Activated T-cell treated with anti-CD3 and anti-CD28 coated beads for 1 hour (primary cell): ENCODE measurements around the gene F2RL3.
"Not testable (repeated sequence)": the region's sequence is repeated elsewhere in the genome, so short reads cannot be mapped to it uniquely, and the experiment has no call there.

Experiments
- DNase-seq: peaks from one replicate; pipeline ENCODE4 v3.0.0-alpha.2; 2020; ENCODE audit warnings: low read depth

Gene F2RL3

GRCh38 chr19:16874978-16875299 lies 13.9 kb upstream of the F2RL3 start:
- DNase-seq = not testable (repeated sequence)

DNA sequence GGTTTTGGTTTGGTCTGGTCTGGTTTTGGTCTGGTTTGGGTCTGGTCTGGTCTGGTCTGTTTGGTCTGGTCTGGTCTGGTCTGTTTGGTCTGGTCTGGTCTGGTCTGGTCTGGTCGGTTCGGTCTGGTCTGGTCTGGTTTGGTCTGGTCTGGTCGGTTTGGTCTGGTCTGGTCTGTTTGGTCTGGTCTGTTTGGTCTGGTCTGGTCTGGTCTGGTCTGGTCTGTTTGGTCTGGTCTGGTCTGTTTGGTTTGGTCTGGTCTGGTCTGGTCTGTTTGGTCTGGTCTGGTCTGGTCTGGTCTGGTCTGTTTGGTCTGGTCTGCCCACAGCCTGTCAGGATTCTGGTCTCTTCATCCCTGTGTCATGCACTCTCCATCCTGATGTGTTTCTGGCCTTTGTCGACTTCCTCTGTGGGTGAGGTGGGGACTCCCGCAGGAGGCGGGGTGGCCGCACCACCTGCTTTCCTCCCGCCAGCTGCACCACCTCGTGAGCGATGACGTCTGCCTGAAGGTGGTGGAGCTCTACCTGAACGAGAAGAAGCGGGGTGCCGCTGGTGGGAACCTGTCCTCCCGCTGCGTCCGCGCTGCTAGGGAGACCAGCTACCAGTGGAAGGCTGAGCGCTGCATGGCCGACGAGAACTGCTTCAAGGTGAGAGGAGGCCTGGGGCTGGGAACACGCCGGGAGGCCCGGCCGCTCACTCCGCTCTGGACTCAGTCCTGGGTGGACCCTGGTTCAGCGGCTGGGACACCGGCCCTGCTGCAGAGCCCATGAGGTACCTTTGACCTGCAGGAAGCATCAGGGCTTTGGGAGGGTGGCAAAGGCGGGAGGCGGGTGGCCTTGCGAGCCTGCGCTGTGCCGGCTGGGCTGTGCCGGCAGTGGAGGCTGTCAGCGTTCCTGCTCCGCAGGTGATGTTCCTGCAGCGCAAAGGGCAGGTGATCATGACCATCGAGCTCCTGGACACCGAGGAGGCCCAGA lies 12.9 kb upstream of the F2RL3 start:
- DNase-seq = no peak

DNA sequence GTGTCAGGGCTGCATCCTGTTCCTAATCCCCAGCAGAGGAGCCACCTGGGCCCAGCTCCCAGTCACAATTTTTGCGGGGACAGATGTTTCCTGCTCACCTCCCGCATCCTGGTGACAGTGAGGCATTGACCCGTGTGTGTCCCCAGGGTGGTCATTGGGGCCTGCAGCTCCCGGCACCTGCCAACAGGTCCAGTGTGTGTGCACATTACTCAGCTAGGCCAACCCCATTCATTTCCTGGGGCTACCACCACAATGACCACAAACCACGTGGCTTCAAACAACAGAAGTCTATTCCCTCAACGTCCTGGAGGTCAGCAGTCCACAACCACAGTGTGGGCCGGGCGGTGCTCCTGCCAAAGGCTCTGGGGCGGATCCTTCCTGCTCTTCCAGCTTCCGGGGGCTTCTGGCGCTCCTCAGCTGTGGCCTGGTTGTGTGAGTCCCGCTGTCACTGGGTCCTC lies 11.9 kb upstream of the F2RL3 start:
- DNase-seq = no peak

GRCh38 chr19:16877581-16877980 lies 11.2 kb upstream of the F2RL3 start:
- DNase-seq = no peak

GRCh38 chr19:16878181-16878965 lies 10.4 kb upstream of the F2RL3 start:
- no peak for DNase-seq

DNA sequence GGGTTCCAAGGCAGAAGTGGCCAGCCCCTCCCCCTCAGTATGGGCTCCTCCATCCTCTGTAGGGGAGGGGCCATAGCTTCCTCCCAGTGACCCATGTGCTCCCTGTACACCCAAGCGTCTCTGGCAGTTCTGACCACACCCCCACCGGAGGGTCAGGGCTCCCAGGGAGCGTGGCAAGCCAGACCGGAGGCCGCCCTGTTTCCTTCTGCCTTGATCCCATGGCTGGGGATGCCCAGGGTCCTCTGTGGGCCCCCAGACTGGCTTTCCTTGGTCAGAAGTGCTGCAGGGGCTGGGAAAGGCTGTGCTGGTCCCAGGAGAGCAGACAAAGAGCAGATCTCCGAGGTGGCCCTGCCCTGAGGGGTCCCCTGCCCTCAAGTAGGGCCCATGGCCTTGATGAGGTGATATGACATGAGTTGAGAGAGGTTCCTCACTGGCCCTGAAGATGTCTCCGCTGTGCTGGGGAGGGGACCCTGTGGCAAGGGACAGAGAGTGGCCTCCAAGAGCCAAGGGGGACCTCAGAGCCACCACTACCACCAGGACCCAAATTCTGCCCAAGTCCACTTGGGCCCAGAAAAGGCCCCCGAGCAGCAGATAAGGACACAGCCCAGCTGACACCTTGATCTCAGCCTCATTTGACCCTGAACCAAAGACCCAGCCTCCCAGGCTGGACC lies 7.8 kb upstream of the F2RL3 start:
- no peak for DNase-seq

GRCh38 chr19:16882146-16882545 lies 6.7 kb upstream of the F2RL3 start:
- DNase-seq = no peak

GRCh38 chr19:16883522-16883921 lies 5.3 kb upstream of the F2RL3 start:
- DNase-seq = no peak

- no peak for DNase-seq
Observed at GRCh38 chr19:16885166-16885565, 3.6 kb upstream of the F2RL3 start.

DNA sequence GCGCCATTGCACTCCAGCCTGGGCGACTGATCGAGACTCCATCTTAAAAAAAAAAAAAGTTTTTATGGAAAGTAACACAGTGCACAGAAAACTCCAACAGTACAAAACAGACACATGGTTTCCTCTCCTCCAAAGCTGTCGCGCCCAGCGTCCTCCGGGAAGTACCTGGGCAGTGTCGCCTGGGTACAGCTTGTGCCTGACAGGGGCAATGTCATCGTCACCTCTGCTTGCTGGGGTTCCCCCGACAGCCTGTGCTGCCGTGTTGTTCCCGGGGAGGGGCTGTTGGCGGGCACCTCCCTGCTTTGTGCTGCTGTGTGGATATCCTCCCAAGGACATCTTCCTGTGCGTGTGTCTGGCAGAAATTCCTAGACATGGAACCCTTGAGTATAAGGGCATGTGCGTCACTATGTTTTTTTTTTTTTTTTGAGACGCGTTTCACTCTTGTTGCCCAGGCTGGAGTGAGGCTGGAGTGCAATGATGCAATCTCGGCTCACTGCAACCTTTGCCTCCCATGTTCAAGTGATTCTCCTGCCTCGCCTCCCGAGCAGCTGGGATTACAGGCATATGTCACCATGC lies 2.4 kb upstream of the F2RL3 start:
- DNase-seq = no peak

DNA sequence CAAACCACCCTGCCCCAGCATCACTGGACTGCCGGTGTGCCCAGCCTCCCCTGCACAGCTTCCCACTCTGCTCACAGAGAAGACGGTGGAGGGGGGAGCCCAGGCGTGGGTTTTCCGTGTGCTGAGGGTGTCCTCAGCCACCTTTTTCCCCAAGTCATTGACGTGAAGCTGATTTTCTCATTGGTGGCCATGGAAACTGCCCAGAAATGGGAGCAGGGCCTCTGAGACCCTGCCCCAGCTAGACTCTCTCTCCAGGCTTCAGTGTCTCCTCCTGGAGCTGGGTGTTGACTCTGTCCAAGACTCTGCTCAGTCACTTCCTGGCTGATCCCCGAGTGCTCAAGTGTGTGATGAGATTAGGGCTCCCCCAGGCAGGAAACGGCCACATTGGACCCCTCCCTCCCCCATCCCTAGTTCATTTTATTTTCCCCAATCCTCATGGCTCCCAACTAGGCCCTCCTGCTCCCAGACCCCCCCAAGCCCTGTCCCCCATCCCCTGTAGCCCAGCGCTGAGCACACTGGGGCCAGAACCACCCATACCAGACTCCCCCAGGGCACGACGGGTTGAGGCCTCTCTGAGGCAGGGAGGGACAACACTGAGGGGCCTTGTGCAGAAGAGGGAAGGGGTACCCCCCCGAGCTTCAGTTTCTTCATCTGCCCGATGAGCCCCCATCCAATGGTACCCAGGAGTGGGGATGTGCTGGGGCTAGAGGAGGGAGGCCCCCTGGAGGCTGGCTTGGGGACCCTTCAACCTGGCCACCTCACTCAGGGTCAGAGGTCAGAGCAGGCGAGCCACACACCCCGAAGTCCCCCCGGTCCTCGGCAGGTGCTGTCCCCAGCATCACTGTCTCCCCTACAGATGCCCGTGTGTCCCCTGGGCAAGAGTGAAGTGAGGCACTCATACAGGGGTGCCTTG lies 1.2 kb upstream of the F2RL3 start:
- DNase-seq = no peak

GRCh38 chr19:16889366-16889882 lies 625 bp downstream of the F2RL3 start:
- no peak for DNase-seq

GRCh38 chr19:16889883-16890460 lies 1.2 kb downstream of the F2RL3 start:
- DNase-seq = no peak

GRCh38 chr19:16890461-16891184 lies 1.8 kb downstream of the F2RL3 start:
- DNase-seq = no peak

GRCh38 chr19:16891696-16892382 lies 3.0 kb downstream of the F2RL3 start:
- DNase-seq = no peak

GRCh38 chr19:16892436-16892835 lies 3.6 kb downstream of the F2RL3 start:
- DNase-seq = no peak

- DNase-seq = no peak
Observed at GRCh38 chr19:16892868-16893685, 4.3 kb downstream of the F2RL3 start.

DNA sequence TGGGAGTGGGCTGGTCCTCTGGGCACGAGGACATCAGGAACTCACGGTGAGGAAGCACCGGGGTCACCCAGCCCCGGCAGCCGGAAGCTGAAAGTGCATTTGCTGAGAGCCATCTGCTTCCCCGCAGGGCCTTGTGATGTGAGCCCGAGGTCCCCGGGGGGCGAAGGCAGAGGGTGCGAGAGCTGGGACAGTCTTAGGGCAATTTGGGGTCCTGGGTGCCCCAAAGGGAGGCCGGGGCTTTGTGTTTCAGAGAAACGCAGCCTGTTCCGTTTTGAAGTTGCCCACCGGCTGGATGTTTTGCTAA lies 4.8 kb downstream of the F2RL3 start:
- no peak for DNase-seq

- DNase-seq = no peak
Observed at GRCh38 chr19:16894080-16894479, 5.3 kb downstream of the F2RL3 start.
